ENCODE measurements around the gene GPR27. TPM values are rescaled to one million over a fixed set of nuclear protein-coding genes. Genes with fewer than 3 reads are reported as not detected.

GPR27 gene
- total RNA-seq, 1 experiment from 2014 or later = not detected

GRCh38 chr3:71785532-71786216 lies 32.0 kb downstream of the GPR27 start:
- DNase-seq (ENCODE audit: low spot score) = no peak

GRCh38 chr3:71786217-71786549 lies 32.5 kb downstream of the GPR27 start:
- DNase-seq (ENCODE audit: low spot score) = no peak

- no peak for DNase-seq (ENCODE audit: low spot score)
These were observed 32.9 kb downstream of the GPR27 start for GRCh38 chr3:71786551-71786950.

GRCh38 chr3:71787851-71788405 lies 34.3 kb downstream of the GPR27 start:
- DNase-seq (ENCODE audit: low spot score) = no peak

GRCh38 chr3:71789922-71790321 lies 36.3 kb downstream of the GPR27 start:
- no peak for DNase-seq (ENCODE audit: low spot score)

GRCh38 chr3:71791634-71792033 lies 38.0 kb downstream of the GPR27 start:
- no peak for DNase-seq (ENCODE audit: low spot score)

- DNase-seq (ENCODE audit: low spot score) = no peak
These were observed 42.6 kb downstream of the GPR27 start for GRCh38 chr3:71796290-71796689.

GRCh38 chr3:71797455-71797854 lies 43.8 kb downstream of the GPR27 start:
- no peak for DNase-seq (ENCODE audit: low spot score)

- no peak for DNase-seq (ENCODE audit: low spot score)
These were observed 46.4 kb downstream of the GPR27 start for GRCh38 chr3:71800023-71800422.

- DNase-seq (ENCODE audit: low spot score) = no peak
These were observed 48.3 kb downstream of the GPR27 start for GRCh38 chr3:71801986-71802385.

- no peak for DNase-seq (ENCODE audit: low spot score)
These were observed 49.6 kb downstream of the GPR27 start for GRCh38 chr3:71803248-71803647.

- no peak for DNase-seq (ENCODE audit: low spot score)
These were observed 51.5 kb downstream of the GPR27 start for GRCh38 chr3:71805199-71805598.

GRCh38 chr3:71805691-71806090 lies 52.0 kb downstream of the GPR27 start:
- DNase-seq (ENCODE audit: low spot score) = no peak

Other genes starting within 250 kb of the GPR27 start
- gene FOXP1, start 170.1 kb upstream of the GPR27 start, total RNA-seq (2014; rRNA removed; shearing (Covaris generic)) = 27.6 and 31.0 TPM in 2 replicates
- 0.21 and 0.28 TPM in 2 replicates for gene EIF4E3, start 28.5 kb upstream of the GPR27 start, total RNA-seq (2014; rRNA removed; shearing (Covaris generic))
- gene PROK2, start 31.3 kb downstream of the GPR27 start, total RNA-seq (2014; rRNA removed; shearing (Covaris generic)) = not detected in 2 replicates